ENCODE results near the gene SLC39A1.

Gene SLC39A1

GRCh38 chr1:153922076-153922971 lies 41.0 kb downstream of the SLC39A1 start:
- Histone ChIP-seq H3K4me1 (ENCODE audit: control insufficient read depth in 1 of 2, insufficient read depth in 1 of 2, low read depth in 1 of 2, low read length in 1 of 2) (peaks cover 37 to 38% of the 10 kb centered on the region in 2 experiments), H3K27ac (peak overlapping the region; percentile 98), H3K4me3 (ENCODE audit: low read depth in 1 of 2, low read length in 1 of 2) (peak overlapping the region; percentile 75 to 95), H3K27me3 (no peaks in the 10 kb centered on the region), H3K9me3 (no peaks in the 10 kb centered on the region), H3K36me3 (peaks cover 8% of the 10 kb centered on the region)
- TF ChIP-seq CTCF (IDR thresholded peaks at IDR 0.05): peak; percentile 74

DNA sequence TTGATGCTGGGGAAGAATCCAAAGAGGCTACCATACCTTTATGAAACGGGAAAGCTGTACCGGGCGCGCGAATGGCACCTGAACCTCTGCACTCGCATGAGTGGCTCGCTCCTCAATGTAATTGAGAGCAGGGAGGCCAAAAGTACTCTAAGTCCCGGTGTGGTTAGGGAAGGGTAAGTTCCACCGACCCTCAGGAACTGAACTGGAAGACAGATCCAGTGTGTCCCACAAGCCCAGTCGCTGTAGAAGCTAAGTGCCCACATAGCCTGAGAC lies 41.6 kb downstream of the SLC39A1 start:
- H3K9me3 ChIP-seq: no peaks in the 10 kb centered on the region
- H3K4me1 ChIP-seq (ENCODE audit: control insufficient read depth in 1 of 2, insufficient read depth in 1 of 2, low read depth in 1 of 2, low read length in 1 of 2): peaks cover 37 to 38% of the 10 kb centered on the region in 2 experiments
- no peak for TF ChIP-seq CTCF (IDR thresholded peaks at IDR 0.05)
- peak overlapping the region; percentile 98 for H3K27ac ChIP-seq
- peaks cover 8% of the 10 kb centered on the region for H3K36me3 ChIP-seq
- no peaks in the 10 kb centered on the region for H3K27me3 ChIP-seq
- H3K4me3 ChIP-seq (ENCODE audit: low read depth in 1 of 2, low read length in 1 of 2): peak overlapping the region; percentile 75 to 95

GRCh38 chr1:153921080-153921802 lies 42.1 kb downstream of the SLC39A1 start:
- H3K4me3 ChIP-seq (ENCODE audit: low read depth in 1 of 2, low read length in 1 of 2): peak overlapping the region; percentile 75 to 95
- H3K9me3 ChIP-seq: no peaks in the 10 kb centered on the region
- peak overlapping the region; percentile 98 for H3K27ac ChIP-seq
- H3K36me3 ChIP-seq: peaks cover 8% of the 10 kb centered on the region
- H3K27me3 ChIP-seq: no peaks in the 10 kb centered on the region
- H3K4me1 ChIP-seq (ENCODE audit: control insufficient read depth in 1 of 2, insufficient read depth in 1 of 2, low read depth in 1 of 2, low read length in 1 of 2): peaks cover 37 to 38% of the 10 kb centered on the region in 2 experiments
- no peak for TF ChIP-seq CTCF (IDR thresholded peaks at IDR 0.05)

DNA sequence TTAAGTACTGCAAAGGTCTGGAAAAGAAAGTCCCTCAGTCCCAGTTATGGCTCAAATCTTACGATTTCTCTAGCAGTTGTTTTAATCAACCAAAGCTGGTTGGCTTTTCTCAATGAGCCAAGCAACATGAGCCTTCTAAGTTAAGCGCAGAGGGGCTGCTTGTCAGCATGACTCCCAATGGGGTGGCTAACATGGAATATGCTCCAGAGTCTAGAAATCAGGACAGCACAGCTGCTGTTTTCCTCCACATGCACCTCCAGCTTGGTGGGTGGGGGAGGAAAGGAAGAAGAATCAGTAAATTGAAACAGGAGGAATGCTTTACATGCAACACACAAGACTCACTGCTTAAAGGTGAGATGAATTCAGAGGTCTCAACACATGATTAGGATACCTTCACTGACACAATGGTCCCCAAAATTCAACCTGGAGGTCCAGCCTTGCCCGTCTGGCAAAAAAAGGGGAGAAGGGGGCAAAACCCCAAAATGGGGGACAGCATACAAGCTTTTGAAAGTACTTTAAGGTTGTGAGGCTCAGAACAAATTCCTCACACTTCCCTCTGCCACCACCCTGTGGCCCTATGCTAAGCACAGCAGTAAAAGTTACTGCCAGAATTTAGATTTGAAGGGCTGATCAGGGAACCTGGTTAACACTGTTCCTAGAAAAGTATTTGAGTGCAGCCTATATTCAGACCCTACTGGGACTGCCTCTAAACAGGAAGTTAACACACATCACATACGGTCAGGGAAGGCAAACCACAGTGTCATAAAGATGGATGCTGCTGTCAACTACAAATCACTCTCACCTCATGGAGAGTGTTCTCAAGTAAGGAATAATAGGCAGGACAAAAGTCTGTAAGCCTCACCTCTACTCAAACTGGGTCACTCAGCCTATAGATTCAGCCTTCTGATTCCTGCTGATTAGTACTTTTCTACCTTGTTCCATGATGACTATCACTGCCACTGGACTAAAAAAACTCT lies 43.2 kb downstream of the SLC39A1 start:
- TF ChIP-seq CTCF (IDR thresholded peaks at IDR 0.05): no peak
- Histone ChIP-seq H3K27ac (peak overlapping the region; percentile 98), H3K4me1 (ENCODE audit: control insufficient read depth in 1 of 2, insufficient read depth in 1 of 2, low read depth in 1 of 2, low read length in 1 of 2) (peaks cover 37 to 38% of the 10 kb centered on the region in 2 experiments), H3K4me3 (ENCODE audit: low read depth in 1 of 2, low read length in 1 of 2) (peak overlapping the region; percentile 75 to 95), H3K9me3 (no peaks in the 10 kb centered on the region), H3K27me3 (no peaks in the 10 kb centered on the region), H3K36me3 (peaks cover 8% of the 10 kb centered on the region)

DNA sequence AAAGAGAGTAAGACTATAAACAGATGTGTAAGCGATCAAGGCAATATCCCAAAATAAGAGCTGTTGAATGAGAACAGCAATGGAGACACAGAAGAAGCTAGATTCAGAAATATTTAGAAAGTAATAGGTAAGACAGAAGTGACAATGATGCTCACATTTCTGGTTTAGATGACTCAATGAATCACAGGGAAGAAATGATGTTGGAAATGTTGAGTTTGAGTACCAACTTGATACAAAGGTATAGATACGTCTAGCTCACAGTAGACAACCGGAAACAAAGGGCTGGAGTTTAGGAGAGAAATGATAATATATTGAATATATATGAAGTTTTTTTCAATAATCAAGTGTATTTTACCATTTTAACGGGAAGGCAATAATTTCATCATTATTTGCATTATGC lies 47.0 kb downstream of the SLC39A1 start:
- peaks cover 12% of the 10 kb centered on the region for H3K36me3 ChIP-seq
- TF ChIP-seq CTCF (IDR thresholded peaks at IDR 0.05): no peak
- H3K27ac ChIP-seq: no peak overlapping the region
- no peak overlapping the region for H3K4me3 ChIP-seq (ENCODE audit: low read depth in 1 of 2, low read length in 1 of 2)
- peaks cover 18 to 19% of the 10 kb centered on the region in 2 experiments for H3K4me1 ChIP-seq (ENCODE audit: control insufficient read depth in 1 of 2, insufficient read depth in 1 of 2, low read depth in 1 of 2, low read length in 1 of 2)
- no peaks in the 10 kb centered on the region for H3K9me3 ChIP-seq
- no peaks in the 10 kb centered on the region for H3K27me3 ChIP-seq

Data from neutrophil (primary cell).